ENCODE data around the gene SERPINB12.

The SERPINB12 gene

DNA sequence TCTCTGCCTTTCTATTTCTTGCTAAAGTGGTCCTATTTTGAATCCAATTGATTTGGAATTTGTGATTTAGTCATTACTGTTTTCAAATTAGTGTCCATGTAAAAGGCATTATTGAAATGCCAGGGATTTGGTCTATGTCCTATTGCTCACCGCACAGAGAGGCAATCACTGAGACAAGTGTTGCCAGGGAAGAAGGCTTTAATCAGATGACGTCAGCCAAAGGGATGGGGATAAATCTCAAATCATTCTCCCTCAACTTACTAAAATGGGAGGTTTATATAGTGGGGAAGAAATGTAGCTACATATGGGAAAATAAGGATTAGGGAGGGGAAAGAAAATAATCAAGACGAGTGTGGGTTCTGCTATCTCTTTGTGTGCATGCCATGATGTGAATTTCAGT, 9.6 kb downstream of the SERPINB12 start:
- no peak for DNase-seq

DNA sequence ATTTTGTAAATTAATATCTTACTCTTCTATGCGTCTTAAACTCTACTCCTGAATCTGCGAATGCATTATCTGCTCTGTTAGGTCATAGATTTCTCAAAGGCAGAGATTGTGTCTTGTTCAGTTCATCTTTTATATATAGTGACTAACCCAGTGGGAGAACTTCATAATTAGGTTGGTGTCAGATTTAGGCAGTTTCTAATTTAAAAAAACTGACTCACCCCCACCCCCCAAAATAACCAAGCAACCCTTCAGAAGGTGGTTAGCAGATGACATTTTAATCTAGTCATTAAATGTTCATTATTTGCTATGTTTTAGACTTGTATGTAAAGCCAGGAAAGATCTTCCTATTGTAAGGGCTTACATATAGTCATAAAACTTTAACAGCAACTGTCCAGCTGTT, 10.4 kb downstream of the SERPINB12 start:
- no peak for DNase-seq

DNA sequence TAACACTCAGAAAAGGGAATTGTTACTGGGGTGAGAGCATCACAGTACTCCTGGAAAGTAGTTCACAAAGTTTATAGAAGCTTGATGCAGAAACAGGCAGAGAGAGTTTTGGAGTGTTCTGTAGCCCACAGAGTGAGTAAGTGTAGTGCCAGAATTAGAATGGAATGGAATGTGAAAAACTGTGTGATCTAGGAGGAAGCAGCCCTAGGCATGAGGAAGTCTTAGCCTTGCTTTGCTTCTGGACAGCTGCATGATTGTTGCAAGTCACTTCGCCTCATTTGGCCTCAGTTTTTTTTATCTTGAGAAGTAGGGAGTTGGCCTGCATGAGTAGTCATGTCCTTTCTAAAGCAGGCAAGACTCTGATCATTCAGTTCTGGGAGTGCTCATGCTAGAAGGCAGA, 10.9 kb downstream of the SERPINB12 start:
- no peak for DNase-seq

DNA sequence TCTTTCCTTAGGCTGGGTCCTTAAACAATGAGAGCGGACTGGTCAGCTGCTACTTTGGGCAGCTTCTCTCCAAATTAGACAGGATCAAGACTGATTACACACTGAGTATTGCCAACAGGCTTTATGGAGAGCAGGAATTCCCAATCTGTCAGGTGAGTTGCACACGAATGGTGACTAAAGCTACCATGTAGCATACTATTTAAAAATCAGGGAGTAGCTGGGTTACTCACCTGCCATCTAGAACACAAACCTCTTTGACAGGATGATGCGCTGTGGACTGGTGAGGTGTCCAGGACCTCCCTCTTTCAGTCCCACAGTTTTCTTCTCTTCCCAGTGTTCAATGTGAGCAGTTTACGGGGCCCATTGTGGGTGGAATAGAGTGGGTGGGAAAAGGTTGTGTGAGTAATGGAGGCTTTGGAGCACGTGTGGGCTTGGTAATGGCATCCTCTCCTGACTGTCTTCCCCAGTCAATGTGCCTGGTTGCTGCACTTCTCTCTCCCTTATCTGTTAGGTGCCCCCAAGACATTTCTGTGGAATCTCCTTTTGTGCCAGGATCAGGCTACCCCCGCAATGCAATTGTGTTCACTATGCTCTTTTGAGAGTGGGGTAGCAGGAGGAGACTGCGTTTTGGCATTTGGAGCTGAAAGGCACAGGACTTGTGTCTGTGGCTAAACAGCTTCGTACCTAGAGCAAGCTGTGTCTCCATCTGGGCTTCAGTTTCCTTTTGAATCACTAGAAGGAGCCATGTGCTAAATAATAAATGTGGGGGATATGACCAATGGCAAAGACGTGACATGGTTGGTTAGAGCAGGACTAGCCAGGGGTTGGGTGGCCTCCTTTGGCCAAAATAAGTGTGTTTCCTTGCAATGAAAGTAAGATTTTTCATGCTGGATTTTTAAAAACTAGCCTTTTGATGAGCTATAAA, 17.7 kb downstream of the SERPINB12 start:
- no peak for DNase-seq

DNA sequence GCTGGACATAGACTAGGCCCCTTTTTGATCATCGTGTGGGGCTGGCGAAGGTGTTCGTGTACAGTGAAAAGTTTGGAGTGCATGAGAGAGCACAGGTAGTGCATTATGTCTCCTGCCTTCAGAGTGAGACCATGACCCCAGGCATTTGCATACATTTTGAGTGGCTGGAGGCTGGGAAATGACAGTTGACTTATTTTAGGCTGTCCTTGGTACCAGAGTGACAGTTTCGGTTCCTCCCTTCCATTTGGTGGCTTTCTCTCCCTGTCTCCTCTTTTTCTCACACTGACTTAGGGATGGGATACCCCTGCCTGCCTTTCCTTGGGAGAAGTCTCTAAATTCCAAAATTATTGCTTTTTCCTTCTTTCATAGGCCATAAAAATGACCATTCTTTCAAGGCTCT, 20.1 kb downstream of the SERPINB12 start:
- DNase-seq: no peak

DNA sequence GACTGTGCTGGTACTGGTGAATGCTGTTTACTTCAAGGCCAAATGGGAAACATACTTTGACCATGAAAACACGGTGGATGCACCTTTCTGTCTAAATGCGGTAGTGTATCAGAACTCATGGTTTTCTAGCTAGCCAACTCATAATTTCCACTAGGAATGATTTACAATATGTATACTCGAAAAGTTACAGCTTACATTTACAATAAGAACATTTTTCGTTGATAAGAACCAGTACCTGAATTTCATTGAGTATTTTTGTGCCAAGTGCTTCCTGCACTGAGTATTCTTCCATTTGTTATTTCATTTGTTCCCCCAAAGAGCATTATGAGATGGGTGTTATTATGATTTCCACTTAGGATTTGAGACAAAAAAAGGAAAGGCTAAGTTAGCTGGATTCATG, 21.9 kb downstream of the SERPINB12 start:
- no peak for DNase-seq

DNA sequence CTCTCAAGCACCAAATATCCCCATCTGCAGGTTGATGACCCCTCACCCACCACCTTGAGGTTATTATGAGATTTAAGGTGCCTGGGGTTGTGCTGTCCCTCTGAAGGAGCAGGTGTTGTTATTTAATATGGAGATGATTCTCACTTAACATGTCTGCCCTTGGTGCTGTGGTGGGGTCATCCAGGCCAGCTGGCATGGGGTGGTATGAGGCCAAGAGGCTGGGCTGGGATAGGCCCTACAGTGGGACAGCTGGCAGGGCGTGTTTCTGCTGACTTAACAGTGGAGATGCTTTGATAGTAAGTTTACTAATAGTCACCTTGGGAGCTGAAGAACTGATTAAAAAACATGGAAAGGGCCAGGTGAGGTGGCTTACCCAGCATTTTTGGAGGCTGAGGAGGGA, 22.4 kb downstream of the SERPINB12 start:
- no peak for DNase-seq

DNA sequence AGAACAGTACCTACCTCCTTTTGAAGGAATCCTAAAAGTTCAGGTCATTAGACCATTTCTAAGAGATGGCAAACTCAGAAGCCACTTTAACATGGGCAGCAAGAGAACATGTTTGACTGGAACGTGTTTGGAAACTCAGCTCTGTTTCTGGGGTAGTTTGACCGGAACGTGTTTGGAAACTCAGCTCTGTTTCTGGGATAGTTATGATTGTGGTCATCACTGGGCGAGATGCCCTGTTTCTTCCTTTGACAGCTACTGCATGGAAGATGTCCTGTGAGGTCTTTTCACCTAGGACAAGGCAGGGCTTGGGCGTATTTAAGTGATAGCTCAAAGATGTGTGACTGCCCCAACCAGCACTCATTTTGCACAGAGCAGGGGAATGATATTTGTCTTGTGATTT, 25.1 kb downstream of the SERPINB12 start:
- no peak for DNase-seq

DNA sequence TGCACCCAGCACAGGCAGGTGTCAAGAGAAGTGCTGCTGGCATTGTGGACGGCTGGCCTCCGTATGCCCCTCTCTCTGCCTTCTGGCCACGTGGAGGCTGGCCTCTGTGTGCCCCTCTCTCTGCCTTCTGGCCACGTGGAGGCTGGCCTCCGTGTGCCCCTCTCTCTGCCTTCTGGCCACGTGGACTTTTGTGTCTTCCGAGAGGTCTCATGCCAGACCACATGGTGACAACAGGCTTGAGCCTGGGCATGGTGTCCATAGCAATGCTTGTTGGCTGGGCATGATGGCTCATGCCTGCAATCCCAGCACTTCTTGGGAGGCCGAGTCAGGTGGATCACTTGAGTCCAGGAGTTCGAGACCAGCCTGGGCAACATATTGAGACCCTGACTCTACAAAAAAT, 25.7 kb downstream of the SERPINB12 start:
- no peak for DNase-seq

DNA sequence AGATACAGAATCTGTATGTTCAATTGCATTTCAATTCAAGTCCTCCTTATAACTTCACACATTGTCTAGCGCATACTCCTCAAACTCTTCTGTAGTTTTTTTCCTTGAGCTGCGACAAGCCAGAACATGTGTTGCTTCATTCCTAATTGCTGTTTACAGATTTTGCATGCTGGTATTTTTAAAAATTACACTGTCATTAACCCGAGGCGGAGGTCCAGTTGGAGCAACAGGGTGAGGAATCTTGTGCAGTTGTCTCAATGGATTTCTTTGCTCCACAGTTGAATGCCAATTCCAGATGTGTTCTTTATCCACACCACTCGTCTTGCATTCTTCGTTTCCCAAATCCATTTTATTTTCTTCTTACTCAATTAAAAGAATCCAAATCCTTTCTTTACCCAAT, 28.6 kb downstream of the SERPINB12 start:
- no peak for DNase-seq

DNA sequence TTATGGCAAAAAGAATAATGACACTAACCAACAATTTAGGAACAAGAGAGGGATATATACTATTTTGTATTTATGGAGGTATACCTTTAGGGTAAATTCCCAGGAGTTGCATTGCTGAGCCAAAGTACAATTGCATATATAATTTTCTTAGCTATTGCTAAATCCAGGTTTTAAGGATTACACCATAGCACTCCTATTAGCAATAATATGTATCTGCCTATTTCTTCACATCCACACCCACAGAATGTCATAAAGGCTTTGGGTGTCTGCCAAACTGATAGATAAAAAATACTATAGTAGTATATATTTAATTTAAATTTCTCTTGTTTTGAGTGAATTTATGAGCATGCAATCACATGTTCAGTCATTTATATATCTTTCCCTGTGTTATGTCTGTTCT, 33.5 kb downstream of the SERPINB12 start:
- no peak for DNase-seq

DNA sequence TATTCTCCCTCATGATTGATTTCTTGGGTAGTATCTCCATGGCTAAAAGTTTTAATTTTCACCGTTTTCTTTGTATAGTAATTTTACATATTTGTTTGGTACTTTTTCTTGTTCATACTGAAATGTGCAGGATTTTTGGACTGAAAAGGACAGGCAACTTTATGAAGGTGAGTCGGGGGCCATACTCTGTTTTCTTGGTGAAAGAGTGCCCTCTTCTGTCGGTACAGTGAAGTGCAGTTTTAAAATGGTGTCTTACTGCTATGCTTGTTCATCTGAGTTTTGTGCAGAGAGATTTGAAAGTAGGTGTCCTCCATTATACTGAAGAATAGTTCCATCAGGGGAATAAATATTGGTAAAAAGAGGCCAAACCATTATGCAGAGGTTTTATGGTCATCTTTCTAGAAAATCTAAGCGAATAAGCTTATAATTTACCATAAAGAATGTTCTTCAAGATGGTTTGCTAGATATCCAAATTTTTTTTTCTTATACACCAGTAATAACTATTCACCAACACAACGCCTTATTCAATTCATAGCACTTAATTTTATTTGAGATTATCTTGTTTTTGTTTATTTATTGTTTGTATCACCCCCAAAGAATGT, 36.3 kb downstream of the SERPINB12 start:
- DNase-seq: peak; percentile 27

DNA sequence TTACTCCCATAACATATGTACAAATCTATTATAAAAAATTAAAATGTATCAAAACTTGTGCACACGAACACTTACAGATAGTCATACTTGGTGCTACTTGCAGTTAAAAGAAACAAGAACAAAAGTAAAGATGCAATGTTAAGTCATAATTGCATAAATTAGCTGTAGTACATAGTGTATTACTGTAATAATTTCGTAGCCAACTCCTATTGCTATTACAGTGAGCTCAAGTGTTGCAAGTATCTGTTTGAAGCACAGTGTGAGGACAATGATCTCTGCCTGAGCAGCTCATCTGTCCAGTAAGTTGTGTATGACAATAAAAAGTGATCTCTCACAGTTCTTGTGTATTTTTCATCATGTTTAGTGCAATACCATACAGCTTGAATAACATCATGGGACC, 37.4 kb downstream of the SERPINB12 start:
- DNase-seq: no peak

DNA sequence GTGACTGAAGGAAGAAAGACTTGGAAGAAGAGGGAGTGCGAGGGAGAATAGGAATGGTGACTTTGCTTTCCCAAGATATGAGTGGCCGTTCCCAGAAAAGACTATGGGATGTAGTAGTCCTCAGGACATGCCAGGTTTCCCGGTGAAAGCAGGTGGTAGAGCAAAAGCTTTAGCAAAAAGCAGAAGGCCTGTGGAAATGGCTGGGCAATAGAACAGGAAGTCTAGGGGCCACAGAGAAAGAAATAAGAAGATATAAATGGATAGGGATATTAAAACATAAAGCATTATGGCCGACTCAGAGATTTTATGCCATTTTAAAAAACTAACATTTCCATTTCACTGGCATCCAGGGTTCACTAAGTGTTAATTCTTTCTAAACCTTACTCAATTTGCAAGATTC, 43.8 kb downstream of the SERPINB12 start:
- no peak for DNase-seq

DNA sequence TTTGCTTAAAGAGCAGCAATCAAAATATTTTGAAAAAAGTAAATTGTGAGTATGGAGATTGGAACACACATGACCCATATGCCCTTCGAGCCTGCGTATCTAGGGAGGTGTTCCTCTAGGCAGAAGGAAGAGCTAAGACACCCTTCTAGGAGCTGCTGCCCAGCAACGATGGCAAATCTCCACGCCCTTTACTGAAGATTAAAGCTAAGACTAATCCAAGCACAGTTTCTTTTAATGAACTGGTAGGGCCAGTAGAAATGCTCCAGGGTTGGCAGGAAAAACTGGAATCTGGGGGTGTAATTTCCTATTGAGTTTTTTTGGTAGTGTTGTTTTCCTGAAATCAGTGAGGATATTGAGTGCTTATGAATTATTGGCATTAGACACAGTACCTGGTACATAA, 44.3 kb downstream of the SERPINB12 start:
- no peak for DNase-seq

DNA sequence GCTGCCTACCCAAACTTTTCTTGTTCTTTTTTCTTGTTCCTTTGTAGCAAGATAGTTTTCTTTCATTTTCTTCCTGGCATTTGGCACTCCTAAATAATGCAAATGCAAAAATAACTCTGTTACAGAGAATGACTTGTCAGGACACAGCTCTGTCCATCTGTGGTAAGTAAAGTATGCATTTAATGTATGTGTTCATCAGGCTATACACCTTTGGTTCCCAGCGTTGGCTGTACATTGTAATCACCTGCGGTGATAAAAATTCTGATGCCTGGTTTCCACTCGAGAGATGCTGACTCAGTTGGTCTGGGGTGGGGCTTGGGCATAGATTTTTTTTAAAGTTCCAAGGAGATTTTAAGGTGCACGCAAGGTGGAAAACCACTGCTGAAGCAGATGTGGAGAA, 44.8 kb downstream of the SERPINB12 start, which contains the start of gene SERPINB13:
Gene SERPINB13 (plus strand): TSS at position 378 of the 400 bp plus-strand sequence. CDS start 1,325 bp downstream, outside the sequence.
- no peak for DNase-seq

DNA sequence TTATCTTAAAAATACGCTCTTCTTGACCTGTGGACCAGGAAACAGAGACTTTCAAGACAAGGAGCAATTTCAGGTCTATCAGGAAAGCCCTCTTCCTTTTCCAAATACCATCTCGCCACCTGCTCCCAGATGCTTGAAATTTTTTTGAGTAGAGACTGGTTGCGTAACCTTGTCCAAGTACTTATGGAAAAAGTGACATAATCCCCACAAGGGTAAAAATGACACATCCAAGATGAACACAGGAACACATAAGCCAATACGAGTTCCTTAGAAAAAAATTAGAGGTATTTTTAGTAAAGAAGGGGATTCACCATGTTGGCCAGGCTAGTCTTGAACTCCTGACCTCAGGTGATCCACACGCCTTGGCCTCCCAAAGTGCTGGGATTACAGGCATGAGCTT, 46.7 kb downstream of the SERPINB12 start:
- DNase-seq: no peak

DNA sequence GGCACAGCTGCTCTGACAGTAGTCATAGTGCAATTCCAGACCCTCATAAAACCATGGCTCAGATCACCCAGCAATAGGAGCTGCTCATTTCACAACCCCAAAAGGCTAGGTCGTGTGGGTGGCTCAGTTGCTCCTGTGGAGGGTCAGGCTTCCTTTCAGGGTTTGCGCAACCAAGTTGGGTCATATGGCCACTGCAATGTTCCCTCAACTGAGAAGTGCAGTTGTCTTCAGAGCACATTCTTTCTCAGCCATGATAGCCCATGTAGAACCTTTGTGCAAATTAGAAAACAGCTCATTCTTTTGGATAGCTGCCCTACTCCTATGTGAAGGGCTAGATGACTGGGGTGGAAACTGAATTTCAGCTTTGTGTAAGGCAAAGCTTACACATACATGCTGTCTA, 48.2 kb downstream of the SERPINB12 start:
- no peak for DNase-seq

DNA sequence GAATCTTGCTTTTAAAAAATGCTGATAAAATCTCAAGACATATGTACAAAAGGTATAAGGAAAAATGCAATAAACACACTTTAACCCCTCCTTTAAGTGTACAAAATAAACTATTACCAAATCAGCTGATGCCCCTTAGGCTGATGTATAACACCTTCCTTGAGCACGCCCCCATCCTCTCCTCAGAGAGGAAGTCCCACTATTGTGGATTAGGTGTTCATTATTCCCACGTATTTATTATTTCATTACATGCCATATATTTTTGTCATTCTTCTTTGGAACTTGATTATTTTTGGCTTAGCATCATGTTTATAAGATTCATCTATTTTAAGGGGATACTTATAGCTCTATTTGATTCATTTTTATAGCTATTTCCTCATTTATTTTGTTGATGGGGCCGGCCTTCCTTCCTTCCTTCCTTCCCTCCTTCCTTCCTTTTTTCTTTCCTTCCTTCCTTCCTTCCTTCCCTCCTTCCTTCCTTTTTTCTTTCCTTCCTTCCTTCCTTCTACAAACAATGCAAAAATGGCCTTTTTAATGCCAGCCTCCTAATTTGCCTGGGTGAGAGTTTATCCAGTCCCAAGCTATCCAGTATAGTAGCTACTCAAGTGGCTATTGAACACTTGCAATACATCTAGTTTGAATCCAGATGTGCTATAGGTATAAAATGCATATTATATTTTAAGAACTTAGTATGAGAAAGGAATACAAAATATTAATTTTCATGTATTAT, 49.0 kb downstream of the SERPINB12 start:
- no peak for DNase-seq

DNA sequence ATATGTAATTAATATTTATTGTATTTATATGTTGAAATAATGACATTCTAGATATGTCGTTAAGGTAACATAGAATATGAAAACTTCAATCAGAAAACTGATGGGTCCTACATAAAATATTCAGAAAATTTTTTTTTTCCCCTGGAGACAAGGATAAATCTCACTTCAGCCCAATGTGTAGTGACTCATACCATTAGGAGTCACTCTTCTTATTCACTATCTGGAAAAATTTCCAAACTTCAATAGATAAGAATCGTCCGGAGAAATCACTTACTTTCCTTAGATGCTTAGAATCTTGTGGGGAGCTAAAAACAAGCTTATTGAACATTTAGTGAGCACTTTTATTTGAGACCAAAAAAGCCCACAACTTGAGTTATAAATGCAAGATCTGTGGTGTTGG, 49.6 kb downstream of the SERPINB12 start:
- DNase-seq: no peak

DNA sequence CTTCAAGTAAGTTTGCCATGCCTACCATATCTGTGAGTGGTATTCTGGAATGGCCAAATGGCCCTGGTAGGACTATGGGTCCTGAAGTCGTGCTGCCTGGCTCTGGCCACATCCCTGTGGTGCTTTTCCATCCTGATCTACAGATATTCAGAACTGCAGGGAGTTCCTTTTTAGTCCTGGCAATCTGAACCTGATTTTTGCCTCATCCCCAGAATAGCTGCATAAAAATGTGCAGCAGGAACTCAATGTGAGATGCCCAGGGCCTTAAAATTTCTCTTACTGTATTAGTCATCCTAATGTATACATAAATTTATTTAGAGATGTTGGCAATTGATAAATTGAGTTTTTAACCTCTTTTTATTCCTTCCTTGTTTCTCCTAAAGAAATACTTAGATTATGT, 50.3 kb downstream of the SERPINB12 start:
- DNase-seq: no peak

DNA sequence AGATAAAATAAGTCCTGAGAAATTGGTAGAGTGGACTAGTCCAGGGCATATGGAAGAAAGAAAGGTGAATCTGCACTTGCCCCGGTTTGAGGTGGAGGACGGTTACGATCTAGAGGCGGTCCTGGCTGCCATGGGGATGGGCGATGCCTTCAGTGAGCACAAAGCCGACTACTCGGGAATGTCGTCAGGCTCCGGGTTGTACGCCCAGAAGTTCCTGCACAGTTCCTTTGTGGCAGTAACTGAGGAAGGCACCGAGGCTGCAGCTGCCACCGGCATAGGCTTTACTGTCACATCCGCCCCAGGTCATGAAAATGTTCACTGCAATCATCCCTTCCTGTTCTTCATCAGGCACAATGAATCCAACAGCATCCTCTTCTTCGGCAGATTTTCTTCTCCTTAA, 54.8 kb downstream of the SERPINB12 start:
- no peak for DNase-seq

DNA sequence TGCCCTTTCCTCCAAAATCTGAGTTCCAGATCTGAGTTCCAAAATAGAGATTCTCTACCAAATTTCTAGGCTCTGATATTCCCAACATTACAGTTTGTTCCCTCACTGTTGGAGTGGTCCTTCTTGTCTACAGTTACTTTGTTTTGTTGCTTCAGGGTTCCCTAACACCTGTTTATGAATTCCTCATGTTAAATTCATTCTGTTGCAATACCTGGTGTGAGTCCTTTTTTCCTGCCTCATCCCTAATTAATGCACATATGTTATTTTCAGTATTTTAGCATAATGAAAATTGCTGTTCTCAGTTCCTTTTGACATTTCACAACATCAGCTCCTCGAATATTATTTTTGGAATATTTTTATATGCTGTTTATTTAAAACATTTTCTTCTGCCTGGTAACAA, 61.2 kb downstream of the SERPINB12 start:
- DNase-seq: no peak

DNA sequence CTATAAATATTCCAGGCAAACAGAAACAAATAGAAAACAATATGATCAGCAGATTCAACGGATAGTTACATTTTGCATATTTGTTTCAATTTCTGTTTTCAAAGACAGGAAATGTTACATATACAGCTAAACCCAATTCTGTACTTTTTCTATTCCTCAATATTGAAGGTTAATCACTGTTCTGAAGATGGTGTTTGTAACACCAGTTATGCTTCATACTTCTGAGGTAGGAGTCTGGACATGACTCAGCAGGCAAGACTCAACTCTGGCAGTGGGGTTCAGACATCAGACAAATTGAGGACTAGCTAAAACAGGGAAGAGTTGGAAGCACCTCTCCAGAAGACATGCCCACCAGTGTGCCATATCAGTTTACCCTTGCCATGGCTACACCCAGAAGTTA, 61.6 kb downstream of the SERPINB12 start:
- no peak for DNase-seq
